Fibroblast of pulmonary artery (primary cell): ENCODE data around the gene ARRDC4.

Source experiments
- DNase-seq: peaks from one replicate; pipeline ENCODE4 v3.0.0-alpha.2; 2010; ENCODE audit warnings: low read depth
- H3K4me3 ChIP-seq: replicated peaks from 2 replicates; pipeline ENCODE4 v1.5.1; 2011; ENCODE audit warnings: low read depth, mild to moderate bottlenecking, control low read depth, low read length, moderate library complexity
- CTCF ChIP-seq: IDR thresholded peaks from 2 replicates; pipeline ENCODE4 v1.5.1; 2011; ENCODE audit warnings: mild to moderate bottlenecking, control low read depth, low read length, inconsistent platforms; ENCODE audit errors: missing control alignments

Gene ARRDC4

GRCh38 chr15:98002419-98002818 is 41.9 kb downstream of the ARRDC4 start:
- TF ChIP-seq CTCF: no peak
- no peak overlapping the region for H3K4me3 ChIP-seq
- DNase-seq: no peak

- no peak for TF ChIP-seq CTCF
- no peak overlapping the region for H3K4me3 ChIP-seq
- DNase-seq: no peak
Measured at GRCh38 chr15:98002866-98003265, 42.4 kb downstream of the ARRDC4 start.

- TF ChIP-seq CTCF: no peak
- no peak overlapping the region for H3K4me3 ChIP-seq
- DNase-seq: no peak
Measured at GRCh38 chr15:98003518-98003917, 43.0 kb downstream of the ARRDC4 start.

- TF ChIP-seq CTCF: no peak
- no peak for DNase-seq
- no peak overlapping the region for H3K4me3 ChIP-seq
Measured at GRCh38 chr15:98003996-98004395, 43.5 kb downstream of the ARRDC4 start.

GRCh38 chr15:98005659-98006058 is 45.2 kb downstream of the ARRDC4 start:
- no peak overlapping the region for H3K4me3 ChIP-seq
- DNase-seq: no peak
- no peak for TF ChIP-seq CTCF

GRCh38 chr15:98009169-98009568 is 48.7 kb downstream of the ARRDC4 start:
- no peak for DNase-seq
- no peak for TF ChIP-seq CTCF
- H3K4me3 ChIP-seq: no peak overlapping the region

GRCh38 chr15:98009971-98010370 is 49.5 kb downstream of the ARRDC4 start:
- TF ChIP-seq CTCF: no peak
- H3K4me3 ChIP-seq: no peak overlapping the region
- no peak for DNase-seq
